Measurements from ENCODE around the gene MDGA2.
"Not testable (repeated sequence)": the region's sequence is repeated elsewhere in the genome, so short reads cannot be mapped to it uniquely, and the experiment has no call there.

The MDGA2 gene

GRCh38 chr14:47675466-47676314, at the start of gene MDGA2:
Gene MDGA2 (minus strand): TSS chr14:47675605.
- DNase-seq, result peak; percentile 45

GRCh38 chr14:47722929-47723693, 47.7 kb upstream of the MDGA2 start:
- DNase-seq, result no peak

- no peak for DNase-seq
Measured at GRCh38 chr14:47720281-47720680, 44.9 kb upstream of the MDGA2 start.

- no peak for DNase-seq
Measured at GRCh38 chr14:47715330-47715729, 39.9 kb upstream of the MDGA2 start.

- DNase-seq, result no peak
Measured at GRCh38 chr14:47710581-47710980, 35.2 kb upstream of the MDGA2 start.

GRCh38 chr14:47705683-47706082, 30.3 kb upstream of the MDGA2 start:
- DNase-seq, result no peak

- no peak for DNase-seq
Measured at GRCh38 chr14:47691829-47692228, 16.4 kb upstream of the MDGA2 start.

- DNase-seq, result no peak
Measured at GRCh38 chr14:47678993-47679392, 3.6 kb upstream of the MDGA2 start.

- DNase-seq, result peak; percentile 1
Measured at GRCh38 chr14:47678157-47678556, 2.8 kb upstream of the MDGA2 start.

- no peak for DNase-seq
Measured at GRCh38 chr14:47676315-47676617, 861 bp upstream of the MDGA2 start.

- DNase-seq, result peak; percentile 18
Measured at GRCh38 chr14:47674543-47675465, 601 bp downstream of the MDGA2 start.

- peak; percentile 20 for DNase-seq
Measured at GRCh38 chr14:47674148-47674542, 1.3 kb downstream of the MDGA2 start.

GRCh38 chr14:47665337-47666134, 9.9 kb downstream of the MDGA2 start:
- no peak for DNase-seq

GRCh38 chr14:47662466-47662865, 12.9 kb downstream of the MDGA2 start:
- no peak for DNase-seq

- DNase-seq, result no peak
Measured at GRCh38 chr14:47660158-47660557, 15.2 kb downstream of the MDGA2 start.

- no peak for DNase-seq
Measured at GRCh38 chr14:47658041-47658440, 17.4 kb downstream of the MDGA2 start.

- no peak for DNase-seq
Measured at GRCh38 chr14:47657143-47657542, 18.3 kb downstream of the MDGA2 start.

- no peak for DNase-seq
Measured at GRCh38 chr14:47651337-47651736, 24.1 kb downstream of the MDGA2 start.

GRCh38 chr14:47637753-47638152, 37.7 kb downstream of the MDGA2 start:
- DNase-seq, result no peak

GRCh38 chr14:47626151-47627035, 49.0 kb downstream of the MDGA2 start:
- DNase-seq, result no peak

- not testable (repeated sequence) for DNase-seq
Measured at GRCh38 chr14:47624126-47624525, 51.3 kb downstream of the MDGA2 start.

Data from NCI-H345 (cell line).